ENCODE measurements around the gene RPTOR.
"Not testable (repeated sequence)": the region's sequence is repeated elsewhere in the genome, so short reads cannot be mapped to it uniquely, and the experiment has no call there.

Gene RPTOR

DNA sequence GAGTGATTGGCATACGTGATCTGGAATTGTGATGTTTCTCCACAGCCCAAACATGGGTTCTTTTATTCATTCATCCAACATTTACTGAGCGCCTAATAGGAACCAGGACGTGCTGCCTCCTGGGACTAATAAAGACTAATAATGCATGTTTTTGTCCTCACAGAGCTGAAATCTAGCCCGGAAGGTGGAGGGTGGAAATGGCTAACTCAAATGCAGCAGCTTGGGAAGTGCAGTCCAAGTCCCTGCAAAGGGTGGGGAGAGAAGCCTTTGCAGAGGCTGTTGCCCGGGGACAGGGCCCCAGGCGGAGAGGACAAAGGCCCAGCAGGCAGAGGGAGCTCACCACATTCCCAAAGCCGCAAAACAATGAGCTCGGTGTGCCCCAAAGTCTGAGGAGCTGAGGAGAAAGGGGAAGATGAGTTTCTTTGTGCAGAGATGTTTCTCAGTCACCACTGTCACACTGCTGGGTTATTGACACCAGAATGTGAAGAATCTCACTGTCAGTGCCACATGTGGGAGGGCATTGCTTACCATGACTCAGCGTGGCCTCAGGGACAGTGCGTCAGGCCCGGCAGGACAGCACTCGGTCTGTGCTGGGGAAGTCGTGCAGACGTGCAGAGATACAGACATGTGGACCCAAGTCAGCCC lies 328.8 kb downstream of the RPTOR start:
- no peak for DNase-seq

DNA sequence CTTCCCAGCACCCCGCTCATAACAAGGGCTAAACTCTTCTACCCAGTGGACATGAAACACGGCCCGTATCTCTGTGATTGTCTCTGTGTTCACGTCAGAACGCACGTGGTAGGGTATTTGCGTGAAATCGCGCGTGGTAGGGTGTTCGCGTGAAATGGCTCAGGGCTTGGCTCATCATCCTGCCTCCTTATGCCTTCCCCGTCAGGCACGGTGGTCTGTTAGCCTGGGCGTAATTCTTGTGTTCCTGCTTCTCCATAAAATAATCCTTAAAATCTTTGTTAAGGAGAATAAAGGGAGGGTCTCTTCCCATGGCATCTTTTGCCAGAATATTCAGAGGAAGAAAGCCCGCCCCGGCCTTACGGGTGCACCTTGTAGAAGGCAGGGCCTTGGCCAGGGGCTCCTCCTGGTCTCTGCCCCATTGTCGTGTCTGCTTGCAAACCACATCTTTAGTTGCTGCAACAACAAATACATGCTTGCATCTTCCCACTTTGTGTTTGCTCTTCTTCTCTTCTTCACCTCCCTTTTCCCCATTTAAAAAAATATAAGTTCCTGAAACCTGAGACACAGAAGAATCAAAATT lies 330.3 kb downstream of the RPTOR start:
- DNase-seq: no peak

DNA sequence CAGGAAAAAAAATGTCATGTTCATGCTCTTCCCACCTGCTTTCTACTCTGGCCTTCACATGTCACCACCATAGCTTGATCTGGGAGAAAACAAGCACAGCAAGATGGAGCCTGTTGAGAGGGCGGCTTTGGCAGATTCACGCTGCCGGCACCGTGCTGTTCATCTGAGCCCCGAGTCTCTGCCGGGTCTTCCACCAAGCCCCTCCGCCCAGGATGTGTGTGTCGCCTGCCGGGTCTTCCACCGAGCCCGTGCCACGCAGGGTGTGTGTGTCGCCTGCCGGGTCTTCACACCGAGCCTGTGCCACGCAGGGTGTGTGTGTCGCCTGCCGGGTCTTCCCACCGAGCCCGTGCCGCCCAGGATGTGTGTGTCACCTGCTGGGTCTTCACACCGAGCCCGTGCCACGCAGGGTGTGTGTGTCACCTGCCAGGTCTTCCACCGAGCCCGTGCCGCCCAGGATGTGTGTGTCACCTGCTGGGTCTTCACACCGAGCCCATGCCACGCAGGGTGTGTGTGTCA lies 330.9 kb downstream of the RPTOR start:
- DNase-seq: not testable (repeated sequence)

DNA sequence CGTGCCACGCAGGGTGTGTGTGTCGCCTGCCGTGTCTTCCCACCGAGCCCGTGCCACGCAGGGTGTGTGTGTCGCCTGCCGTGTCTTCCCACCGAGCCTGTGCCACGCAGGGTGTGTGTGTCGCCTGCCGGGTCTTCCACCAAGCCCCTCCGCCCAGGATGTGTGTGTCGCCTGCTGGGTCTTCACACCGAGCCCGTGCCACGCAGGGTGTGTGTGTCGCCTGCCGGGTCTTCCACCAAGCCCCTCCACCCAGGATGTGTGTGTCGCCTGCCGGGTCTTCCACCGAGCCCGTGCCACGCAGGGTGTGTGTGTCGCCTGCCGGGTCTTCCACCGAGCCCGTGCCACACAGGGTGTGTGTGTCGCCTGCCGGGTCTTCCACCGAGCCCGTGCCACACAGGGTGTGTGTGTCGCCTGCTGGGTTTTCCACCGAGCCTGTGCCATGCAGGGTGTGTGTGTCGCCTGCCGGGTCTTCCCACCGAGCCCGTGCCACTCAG lies 331.9 kb downstream of the RPTOR start:
- not testable (repeated sequence) for DNase-seq

DNA sequence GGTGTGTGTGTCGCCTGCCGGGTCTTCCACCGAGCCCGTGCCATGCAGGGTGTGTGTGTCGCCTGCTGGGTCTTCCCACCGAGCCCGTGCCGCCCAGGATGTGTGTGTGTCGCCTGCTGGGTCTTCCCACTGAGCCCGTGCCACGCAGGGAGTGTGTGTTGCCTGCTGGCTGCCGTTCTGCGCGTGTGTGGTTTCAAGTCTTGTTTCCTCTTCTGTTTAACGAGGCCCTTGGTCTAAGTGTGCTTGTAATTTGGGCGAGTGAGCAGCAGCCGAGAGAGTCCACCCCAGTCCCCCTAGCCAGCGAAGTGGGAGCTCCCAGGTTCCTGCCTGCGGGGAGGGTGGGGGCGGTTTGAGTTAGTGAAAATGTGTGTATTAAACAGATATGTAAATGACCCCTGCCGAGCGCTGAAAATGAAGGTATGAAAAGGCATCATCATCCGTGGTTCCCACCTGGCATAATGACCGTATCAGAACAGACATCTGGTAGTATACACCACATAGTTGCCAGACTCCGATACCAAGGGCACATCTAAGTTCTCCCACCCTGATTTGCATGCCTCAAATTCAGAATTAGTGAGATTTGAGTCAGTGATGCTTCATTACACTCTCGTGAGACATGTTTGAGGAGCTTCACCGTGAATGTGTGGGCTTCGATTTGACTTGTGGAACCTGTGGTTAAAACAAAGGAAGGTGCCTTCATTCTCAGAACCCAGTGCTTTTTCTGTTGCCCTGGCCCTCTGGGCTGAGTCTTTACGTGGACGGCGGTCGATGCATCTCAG lies 332.5 kb downstream of the RPTOR start:
- peak; percentile 36 for DNase-seq

DNA sequence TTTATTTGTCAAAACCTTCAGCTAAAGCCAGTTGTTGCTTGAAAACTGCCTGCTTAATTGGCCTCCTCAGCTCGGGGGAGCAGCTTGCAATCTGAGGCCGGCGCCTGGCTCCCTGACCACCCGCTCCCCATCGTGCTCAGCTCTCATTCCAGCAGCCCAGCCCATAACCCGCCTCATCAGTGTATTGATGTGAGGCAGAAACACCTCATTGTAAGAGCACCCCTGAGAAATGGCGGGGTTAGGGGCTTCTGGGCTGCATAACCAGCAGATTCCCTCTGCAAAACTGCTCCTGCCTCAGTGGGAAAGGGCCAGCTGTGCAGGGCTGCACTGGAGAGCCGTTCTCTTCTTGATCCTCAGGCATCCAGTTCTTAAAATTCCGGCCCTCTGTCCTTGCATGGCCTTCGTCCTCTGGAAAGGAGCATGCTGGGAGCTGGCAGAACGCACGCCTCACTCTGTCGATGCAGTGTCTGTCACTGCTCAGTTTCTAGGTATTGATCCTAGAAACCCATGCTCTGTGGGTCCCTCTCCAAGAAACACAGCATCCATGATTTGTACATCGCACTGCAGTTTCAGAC lies 333.2 kb downstream of the RPTOR start:
- DNase-seq: no peak

DNA sequence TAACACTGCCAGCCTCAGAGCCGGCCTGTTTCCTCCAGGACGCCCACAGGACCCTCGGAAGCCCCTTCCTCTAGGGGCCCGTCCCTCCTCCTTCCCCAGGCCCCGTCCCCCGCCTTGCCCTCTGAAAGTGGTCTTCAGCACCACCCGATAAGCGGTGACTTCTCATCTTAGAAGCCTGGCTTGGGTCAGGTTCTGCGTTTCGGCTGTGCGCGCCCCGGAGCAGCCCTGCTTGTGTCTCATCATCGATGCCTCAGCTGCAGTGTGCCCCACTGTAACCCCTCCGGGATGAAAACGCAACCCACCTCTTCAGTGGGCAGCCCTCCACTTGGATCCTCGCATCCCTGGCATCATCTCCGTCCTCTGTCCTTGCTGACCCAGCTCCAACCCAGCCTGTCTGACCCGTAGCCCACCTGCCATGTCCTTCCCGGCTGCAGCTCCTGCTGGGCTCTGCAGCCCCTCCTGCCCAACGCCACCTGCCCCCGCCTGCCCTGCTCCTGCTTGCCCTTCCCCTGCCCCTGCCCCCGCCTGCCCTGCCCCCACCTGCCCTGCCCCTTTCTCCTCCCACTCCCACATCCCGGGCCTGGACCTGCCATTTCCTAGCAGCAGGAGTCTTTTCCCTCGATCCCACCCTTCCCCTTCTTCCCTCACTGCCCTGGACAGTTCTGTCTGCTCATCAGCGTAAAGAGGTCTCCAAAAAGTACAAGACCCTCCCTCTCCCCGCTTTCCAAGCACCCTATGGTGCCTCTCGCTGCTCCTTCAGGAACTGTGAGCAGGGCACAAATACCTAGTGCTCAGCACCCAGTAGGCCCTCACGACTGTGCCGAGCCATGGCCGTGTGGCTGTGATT lies 334.5 kb downstream of the RPTOR start:
- DNase-seq: no peak

DNA sequence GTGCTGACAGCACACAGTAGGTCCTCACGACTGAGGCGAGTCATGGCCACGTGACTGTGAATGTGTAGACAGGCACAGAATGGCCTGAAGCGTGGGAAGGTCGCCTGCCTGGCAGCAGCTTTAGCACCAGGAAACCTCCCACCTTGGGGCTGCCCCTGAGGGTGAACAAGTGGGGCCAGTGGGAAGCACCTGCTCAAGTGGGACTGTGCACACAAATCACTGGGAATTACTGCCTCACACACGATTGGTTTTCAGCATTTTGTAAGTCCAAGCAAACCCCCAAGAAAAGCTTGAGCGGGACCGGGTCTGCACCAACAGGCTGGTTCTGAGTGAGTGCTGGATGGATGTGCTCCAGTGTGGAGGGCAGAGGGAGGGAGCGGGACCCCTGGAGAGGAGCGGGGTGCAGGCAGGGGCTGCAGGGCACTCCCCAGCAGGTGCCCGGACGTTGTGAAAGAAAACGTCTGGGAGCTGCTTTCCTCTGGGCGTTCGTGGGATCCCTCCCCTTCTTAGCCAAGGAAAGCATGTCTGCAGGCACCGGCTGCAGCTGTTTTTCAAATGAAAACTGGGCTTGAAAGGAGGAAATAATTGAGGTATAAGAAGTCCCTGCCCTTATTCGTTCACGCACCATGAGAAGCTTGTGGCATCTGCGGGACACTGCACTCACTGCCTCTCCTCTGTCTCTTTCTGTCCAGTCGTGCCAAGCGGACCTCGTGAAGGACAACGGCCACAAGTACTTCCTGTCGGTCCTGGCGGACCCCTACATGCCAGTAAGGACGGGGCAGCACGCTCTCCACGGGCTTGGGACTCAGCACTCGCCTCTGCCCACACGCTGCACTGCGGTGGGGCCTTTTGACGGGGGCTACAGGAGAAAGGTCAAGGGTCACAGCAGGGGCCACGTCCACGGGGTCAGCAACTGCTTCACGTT lies 335.3 kb downstream of the RPTOR start:
- DNase-seq: no peak

DNA sequence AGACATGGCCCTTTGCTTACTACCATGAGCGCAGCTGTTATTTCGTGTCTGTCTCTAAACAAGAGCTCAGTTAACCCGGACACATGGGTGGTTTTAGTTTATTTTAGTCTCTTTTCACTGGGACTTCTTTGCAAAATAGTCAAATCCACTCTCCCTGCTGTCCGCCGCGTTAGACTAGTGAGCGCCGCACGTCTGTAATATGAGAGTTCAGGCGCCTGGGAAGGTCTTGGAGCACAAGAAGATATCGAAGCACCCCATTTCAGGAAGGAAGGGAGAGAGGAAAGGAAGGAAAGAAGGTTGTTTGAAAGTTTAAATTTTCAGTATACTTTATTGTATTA lies 336.0 kb downstream of the RPTOR start:
- no peak for DNase-seq

DNA sequence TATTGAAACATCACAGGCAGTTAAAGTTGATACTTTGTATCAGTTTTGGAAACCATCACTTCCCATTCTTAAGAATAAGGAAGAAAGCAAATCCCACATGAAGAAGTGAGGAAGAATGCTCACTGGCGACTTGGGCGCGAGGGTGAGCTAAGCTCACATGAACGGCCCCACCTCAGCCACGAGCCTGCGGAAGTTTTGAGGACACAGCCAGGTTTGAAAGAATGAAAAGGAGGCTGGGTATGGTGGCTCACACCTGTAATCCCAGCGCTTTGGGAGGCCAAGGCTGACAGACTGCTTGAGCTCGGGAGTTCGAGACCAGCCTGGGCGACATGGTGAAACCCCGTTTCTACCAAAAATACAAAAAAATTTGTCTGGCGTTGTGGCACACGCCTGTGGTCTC lies 336.7 kb downstream of the RPTOR start:
- DNase-seq: no peak

DNA sequence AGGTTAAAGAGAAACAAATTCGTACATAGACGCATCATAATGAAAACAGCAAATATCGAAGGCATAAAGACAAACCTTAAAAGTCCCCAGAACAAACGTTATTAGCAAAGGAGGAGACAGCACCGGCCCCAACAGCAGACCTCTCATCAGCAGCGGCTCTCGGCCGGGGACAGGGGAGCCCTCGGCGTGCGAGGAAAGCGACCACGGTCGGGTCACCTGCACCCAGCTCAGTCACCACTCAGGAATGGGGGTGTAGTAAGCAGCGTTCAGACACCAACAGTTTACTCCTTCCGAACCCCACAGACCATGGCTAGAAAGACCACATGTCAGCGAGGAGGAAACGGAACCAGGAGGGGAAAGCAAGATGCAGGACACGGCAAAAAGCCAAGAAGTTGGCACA lies 337.7 kb downstream of the RPTOR start:
- no peak for DNase-seq

DNA sequence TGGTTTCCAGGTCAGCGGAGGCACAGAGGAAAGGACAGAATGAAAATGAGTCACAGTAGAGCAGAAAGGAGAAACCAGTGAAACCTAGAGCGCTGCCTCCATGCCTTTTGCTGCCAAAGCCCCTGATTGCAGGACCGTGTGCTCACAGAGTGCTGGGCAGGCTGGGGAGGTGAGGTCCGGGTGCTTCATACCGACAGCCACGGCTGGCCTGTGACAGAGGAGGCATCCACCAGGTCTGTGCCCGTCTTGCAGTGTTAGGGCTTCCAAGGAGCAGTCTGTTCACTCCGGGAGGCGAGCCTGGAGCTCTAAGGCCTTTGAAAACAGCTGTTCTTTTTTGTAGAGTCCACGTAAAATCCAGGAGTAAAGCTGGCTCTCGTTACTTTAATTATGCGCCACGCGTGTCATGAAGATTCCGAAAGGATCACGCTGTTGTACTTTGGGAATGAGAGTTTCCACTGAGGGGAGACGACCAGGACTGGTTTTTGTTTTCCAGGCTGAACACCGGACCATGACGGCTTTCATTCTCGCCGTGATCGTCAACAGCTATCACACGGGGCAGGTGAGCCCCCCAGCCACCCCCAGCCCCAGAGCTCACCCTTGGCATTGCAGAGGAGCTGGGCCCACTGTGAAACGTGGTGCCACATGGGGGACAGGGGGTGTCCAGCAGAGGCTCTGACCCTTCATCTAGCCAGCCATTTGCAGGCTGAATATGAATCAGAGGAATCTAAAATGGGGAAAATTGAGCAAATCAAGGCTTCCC lies 338.5 kb downstream of the RPTOR start:
- no peak for DNase-seq

DNA sequence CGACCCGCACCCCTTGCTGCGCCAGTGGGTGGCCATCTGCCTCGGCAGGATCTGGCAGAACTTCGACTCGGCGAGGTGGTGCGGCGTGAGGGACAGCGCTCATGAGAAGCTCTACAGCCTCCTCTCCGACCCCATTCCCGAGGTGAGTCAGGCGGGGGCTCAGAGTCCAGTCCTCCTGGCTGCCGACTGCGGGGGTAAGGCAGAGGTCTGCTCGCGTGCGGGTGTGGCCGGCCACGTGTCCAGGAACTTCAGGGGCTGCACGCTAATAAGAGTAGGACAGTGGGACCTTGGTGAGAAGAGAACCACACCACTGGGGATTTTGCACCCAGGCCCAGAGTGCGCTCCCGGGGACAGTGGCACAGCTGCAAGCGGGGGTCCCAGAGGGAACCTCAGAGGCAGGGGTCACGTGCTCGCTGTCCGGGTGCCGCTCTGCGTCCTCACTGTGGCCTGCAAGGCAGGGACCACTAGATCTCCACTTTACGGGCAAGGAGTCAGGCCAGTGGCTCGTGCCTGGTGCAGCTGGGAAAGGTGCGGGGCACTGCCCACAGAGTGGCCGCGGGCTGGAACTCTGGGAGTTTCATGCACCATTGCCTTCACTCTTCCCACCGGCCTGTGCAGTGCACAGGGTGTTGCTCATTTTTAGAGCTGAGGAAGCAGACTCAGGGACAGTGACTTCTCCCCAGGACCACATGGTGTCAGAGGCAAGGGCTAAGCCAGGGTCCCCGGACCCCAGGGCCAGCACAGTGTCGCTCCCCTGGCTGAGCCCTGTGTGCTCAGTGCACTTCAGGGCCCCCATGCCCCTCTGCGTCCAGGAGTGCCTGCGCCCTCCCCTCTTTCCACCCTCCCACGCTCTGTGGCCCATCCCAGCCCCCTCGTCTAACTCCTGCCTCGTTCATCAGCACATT lies 339.4 kb downstream of the RPTOR start:
- no peak for DNase-seq

DNA sequence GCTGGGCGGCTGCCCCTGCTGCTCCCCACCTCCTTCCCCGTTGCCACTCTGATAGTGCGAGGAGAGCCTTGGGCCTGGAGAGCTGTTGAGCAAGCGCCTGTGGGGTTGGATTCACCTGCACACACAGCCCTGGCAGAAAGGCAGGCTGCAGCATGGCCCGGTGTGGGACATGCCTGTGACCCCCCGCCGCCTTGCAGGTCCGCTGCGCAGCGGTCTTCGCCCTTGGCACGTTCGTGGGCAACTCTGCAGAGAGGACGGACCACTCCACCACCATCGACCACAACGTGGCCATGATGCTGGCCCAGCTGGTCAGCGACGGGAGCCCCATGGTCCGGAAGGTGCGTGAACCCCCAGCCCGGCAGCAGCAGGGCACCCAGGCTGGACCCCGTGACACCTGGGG lies 340.2 kb downstream of the RPTOR start:
- no peak for DNase-seq

DNA sequence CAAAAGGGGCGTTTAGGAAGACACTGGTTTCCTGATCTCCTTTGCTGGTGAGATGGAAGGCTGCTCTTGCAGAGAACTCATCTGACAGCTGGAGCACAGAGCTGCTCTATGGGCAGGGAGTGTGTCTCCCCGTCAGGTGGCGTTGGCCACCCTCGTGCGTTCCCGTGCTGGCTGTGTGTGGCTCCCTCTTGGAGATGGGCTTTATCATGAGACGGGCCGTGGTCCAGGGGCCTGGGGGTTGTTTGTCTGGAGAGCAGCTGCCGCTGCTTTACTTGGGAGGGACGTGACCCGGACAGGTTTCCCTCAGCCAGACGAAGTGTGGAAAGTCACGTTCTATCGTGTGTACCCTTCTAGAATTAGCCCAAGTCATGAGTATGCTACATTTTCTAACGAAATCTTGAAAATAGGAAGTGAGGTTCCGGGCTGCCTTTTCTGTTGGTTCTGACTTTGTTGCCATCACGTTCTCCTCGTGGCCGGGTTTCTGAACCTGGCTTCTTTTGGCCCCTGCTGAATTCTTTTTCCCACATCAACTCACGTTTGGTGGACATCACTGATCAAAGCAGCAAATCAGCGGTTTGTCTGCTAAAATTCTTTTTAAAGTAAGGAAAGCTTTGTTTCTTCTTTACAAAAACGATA lies 341.4 kb downstream of the RPTOR start:
- DNase-seq: no peak

DNA sequence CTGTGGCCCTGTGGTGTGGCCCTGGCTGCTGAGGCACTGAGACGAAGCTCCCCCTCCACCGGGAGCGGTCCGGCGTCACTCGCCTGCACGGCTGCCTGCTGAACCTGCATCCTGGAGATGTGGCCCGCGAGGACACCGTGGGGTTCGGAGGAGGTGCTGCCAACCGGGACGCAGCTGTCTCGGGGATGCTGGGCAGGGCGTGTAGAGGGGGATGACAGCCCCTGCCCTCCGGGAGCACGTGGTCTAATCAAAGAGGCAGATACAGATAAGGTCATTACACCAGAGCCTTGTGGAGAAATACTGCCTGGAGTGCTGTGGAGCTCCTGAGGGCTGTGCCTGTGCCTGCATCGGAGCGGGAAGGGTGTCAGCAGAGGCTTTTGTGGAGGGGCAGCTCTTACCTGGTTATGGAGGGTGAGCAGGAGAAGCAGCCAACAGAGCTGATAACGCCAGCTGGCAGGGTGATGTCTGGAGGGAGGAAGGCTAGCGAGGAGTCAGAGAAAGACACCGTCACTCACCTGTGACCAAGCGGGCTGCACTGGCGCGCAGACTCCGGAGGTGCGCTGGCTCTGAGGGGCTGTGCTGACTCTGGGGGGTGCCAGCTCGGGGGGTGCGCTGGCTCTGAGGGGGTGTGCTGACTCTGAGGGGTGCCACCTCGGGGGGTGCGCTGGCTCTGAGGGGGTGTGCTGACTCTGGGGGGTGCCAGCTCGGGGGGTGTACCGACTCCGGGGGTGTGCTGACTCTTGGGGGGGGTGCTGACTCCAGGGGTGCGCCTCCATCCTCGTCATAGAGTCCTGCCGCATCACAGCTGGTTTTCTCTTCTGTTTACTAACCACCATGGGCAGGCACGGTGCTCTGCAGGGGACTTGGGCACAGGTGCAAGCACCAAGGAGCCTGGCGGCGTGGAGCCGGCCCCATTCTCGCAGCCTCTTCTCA lies 342.3 kb downstream of the RPTOR start:
- DNase-seq: no peak

DNA sequence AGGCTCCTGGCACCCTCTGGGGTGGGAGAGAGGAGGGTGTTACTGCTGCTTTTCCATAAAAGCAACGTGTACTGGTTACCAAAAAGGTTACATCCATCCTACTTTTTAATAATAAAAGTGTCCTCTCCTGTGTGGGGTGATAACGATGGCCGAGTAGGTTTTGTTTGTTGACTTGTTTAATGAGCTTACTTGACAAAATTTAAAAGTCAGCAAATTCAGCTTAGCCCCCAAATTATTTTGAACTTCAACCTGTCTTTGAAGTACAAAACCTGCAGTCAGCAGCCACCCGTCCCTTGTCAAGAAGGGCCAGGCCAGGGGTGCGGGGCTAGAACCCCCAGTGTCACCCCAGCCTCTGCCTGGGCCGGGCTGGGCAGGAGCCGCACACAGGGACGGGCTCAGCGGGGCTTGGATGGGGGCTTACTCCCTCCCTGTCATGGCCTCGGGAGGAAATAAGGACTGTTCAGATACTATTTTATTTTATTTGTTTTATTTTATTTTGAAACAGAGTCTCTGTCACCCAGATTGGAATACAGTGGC lies 343.1 kb downstream of the RPTOR start:
- DNase-seq: no peak

Measured in CD4-positive, alpha-beta T cell treated with Interleukin-21 for 1 hour (primary cell).